K562 (cell line): Measurements from ENCODE around the gene ERLIN1. TPM values are rescaled to one million over a fixed set of nuclear protein-coding genes. Genes with fewer than 3 reads are reported as not detected.

ENCODE experiments used
- BRD4 ChIP-seq: fragments of 200-600 bp; sonication (generic); IDR thresholded peaks from 2 replicates; pipeline ENCODE4 v1.6.1; 2017; ENCODE audit warnings: inconsistent platforms
- CBFA2T3 ChIP-seq: fragments of 450-650 bp; IDR thresholded peaks from 2 replicates; pipeline ENCODE4 v1.6.1; 2017
- CREM ChIP-seq: IDR thresholded peaks from 2 replicates; pipeline ENCODE4 v1.6.1; 2014; ENCODE audit warnings: antibody characterized with exemption, low read depth
- FOXJ3 ChIP-seq: sonication (generic); formaldehyde crosslinking; IDR thresholded peaks from 2 replicates; pipeline ENCODE4 v1.4.0; 2020; ENCODE audit warnings: mild to moderate bottlenecking, missing genetic modification reagents
- GATAD2A ChIP-seq: fragments of 450-650 bp; IDR thresholded peaks from 2 replicates; pipeline ENCODE4 v1.6.1; 2017
- HEY1 ChIP-seq: fragments of 250-450 bp; sonication (Bioruptor Pico); IDR thresholded peaks from 2 replicates; pipeline ENCODE4 v1.5.0; 2020; ENCODE audit warnings: mild to moderate bottlenecking, moderate library complexity, borderline replicate concordance
- HLTF ChIP-seq: fragments of 450-650 bp; IDR thresholded peaks from 2 replicates; pipeline ENCODE4 v1.6.1; 2016
- JUND ChIP-seq, 2 experiments: IDR thresholded peaks; 2 replicates in 1 of 2; 3 replicates in 1 of 2; pipeline ENCODE4 v1.6.1; 2011; ENCODE audit warnings: borderline replicate concordance in 2 of 2, low read depth in 2 of 2, low read length in 2 of 2, improper control_type of control experiment in 1 of 2, missing biosample characterization in 1 of 2, missing genetic modification characterization in 1 of 2, missing genetic modification reagents in 1 of 2
- MIER1 ChIP-seq: fragments of 450-650 bp; IDR thresholded peaks from 2 replicates; pipeline ENCODE4 v1.6.1; 2016; ENCODE audit warnings: antibody characterized with exemption, mild to moderate bottlenecking, low read depth
- NFATC3 ChIP-seq: fragments of 450-650 bp; IDR thresholded peaks from 2 replicates; pipeline ENCODE4 v1.6.1; 2017; ENCODE audit warnings: mild to moderate bottlenecking
- NFXL1 ChIP-seq: fragments of 450-650 bp; formaldehyde crosslinking; IDR thresholded peaks from 2 replicates; pipeline ENCODE4 v1.4.0; 2021; ENCODE audit warnings: mild to moderate bottlenecking
- PRDM10 ChIP-seq: fragments of 450-650 bp; IDR thresholded peaks from 2 replicates; pipeline ENCODE4 v1.6.1; 2018; ENCODE audit not compliant: partially characterized antibody
- PREB ChIP-seq: sonication (generic); formaldehyde crosslinking; IDR thresholded peaks from 2 replicates; pipeline ENCODE4 v1.8.1; 2023; ENCODE audit warnings: mild to moderate bottlenecking, missing genetic modification reagents
- PTRF ChIP-seq: fragments of 450-650 bp; IDR thresholded peaks from 2 replicates; pipeline ENCODE4 v1.6.1; 2016; ENCODE audit warnings: mild to moderate bottlenecking, missing genetic modification characterization, missing compliant biosample characterization
- RCOR1 ChIP-seq, 2 experiments: IDR thresholded peaks; 2 replicates each; pipeline ENCODE4 v1.6.1; 2012; ENCODE audit warnings: low read depth in 2 of 2, low read length in 2 of 2, borderline replicate concordance in 1 of 2, improper control_type of control experiment in 1 of 2
- SETDB1 ChIP-seq: IDR thresholded peaks from one replicate; pipeline ENCODE4 v1.6.1; 2012; ENCODE audit warnings: low read length, control low read depth, inconsistent platforms
- SREBF1 ChIP-seq: fragments of 150-350 bp; IDR thresholded peaks from 2 replicates; pipeline ENCODE4 v1.6.1; 2014; ENCODE audit warnings: antibody characterized with exemption, low read depth, low read length, borderline replicate concordance
- STAT5A ChIP-seq: IDR thresholded peaks from 2 replicates; pipeline ENCODE4 v1.6.1; 2012; ENCODE audit warnings: low read length, inconsistent platforms, borderline replicate concordance
- USF2 ChIP-seq: sonication (generic); formaldehyde crosslinking; IDR thresholded peaks from 2 replicates; pipeline ENCODE4 v1.5.0; 2020; ENCODE audit warnings: missing genetic modification reagents
- ZFP36 ChIP-seq: fragments of 150-350 bp; IDR thresholded peaks from 2 replicates; pipeline ENCODE4 v1.6.1; 2018; ENCODE audit warnings: low read length, low read depth; ENCODE audit not compliant: partially characterized antibody
- ZNF174 ChIP-seq: fragments of 250-450 bp; sonication (Bioruptor Pico); IDR thresholded peaks from 2 replicates; pipeline ENCODE4 v1.4.0; 2020; ENCODE audit warnings: mild to moderate bottlenecking
- ZSCAN32 ChIP-seq: fragments of 450-650 bp; formaldehyde crosslinking; IDR thresholded peaks from 2 replicates; pipeline ENCODE4 v1.4.0; 2020; ENCODE audit warnings: mild to moderate bottlenecking, moderate library complexity
- polyA plus RNA-seq, 8 experiments: library from polyadenylated mRNA; depleted of rRNA in 4 of 8; stranded (reverse) in 5 of 8; unstranded in 3 of 8; fragments of >200 nt; fragmentation: Nextera tagmentation in 2 of 8; fragmentation: Illumina TruSeq in 1 of 8; extraction: Ambion mirVana in 2 of 8; extraction: Trizol in 1 of 8; gene quantifications; 2 replicates each; pipeline versions ENCODE4 v1.2.1 to v1.2.3, GENCODE V29; 2011 to 2014; ENCODE audit warnings: inconsistent platforms in 1 of 8, missing spikeins in 1 of 8
- total RNA-seq, 7 experiments: library from RNA; depleted of rRNA in 6 of 7; stranded (reverse); fragments of >200 nt in 6 of 7; fragmentation: Illumina TruSeq in 2 of 7; extraction: Trizol in 2 of 7; gene quantifications; 2 replicates each; pipeline versions ENCODE4 v1.2.1 to v1.2.3, GENCODE V29; 2011 to 2021; ENCODE audit warnings: low replicate concordance in 1 of 7
- TF ChIP-seq, protein P1 (sequence below): fragments of 250-450 bp; sonication (Bioruptor Pico); IDR thresholded peaks from 2 replicates; pipeline ENCODE4 v1.8.0; 2021; ENCODE audit warnings: mild to moderate bottlenecking, moderate library complexity

ERLIN1 gene
- total and polyA plus RNA-seq, 9 of the 15 experiments (the other 6 are each of a cell fraction or from before 2014, with no cell fraction given) = 9.8 to 26.8 (median 15.5) TPM

DNA sequence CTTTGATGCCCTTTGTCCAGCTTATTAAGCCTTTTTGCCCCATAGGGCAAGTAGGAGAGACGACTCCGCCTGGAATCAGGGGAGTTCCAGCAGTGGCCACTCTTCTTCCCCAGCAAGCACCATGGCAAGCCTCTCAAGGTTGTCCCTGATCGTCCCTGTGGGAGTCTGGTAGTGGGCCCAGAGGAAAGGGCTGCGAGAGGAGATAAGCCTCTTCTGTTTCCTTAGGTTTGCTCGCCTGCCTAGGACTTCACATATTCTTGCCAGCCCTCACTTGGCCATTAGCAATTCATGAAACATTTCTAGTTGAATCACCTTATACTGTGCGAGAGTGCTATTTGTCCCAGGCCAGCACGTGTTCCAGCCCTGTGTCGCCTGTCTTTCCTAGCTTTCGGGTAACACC, 56.4 kb downstream of the ERLIN1 start (continued):
- TF ChIP-seq NFATC3 = no peak
- no peak for TF ChIP-seq SREBF1
- no peak for TF ChIP-seq NFXL1
- TF ChIP-seq CREM = no peak
- no peak for TF ChIP-seq ZSCAN32
- TF ChIP-seq PTRF (tag) = no peak
- no peak for TF ChIP-seq JUND (IDR thresholded peaks at IDR 0.05; ENCODE audit: borderline replicate concordance, low read depth, low read length)
- no peak for TF ChIP-seq JUND (tag; IDR thresholded peaks at IDR 0.05; ENCODE audit: borderline replicate concordance, low read depth, low read length)
- TF ChIP-seq CBFA2T3 = peak; percentile 61
- no peak for TF ChIP-seq HLTF
- no peak for TF ChIP-seq PREB
- TF ChIP-seq BRD4 = no peak
- TF ChIP-seq MIER1 = no peak
- TF ChIP-seq PRDM10 = peak; percentile 85
- TF ChIP-seq GATAD2A = no peak
- TF ChIP-seq SETDB1 = no peak
- no peak for TF ChIP-seq STAT5A
- TF ChIP-seq HEY1 (CRISPR knock-in tag) = no peak
- TF ChIP-seq RCOR1 (IDR thresholded peaks at IDR 0.05; ENCODE audit: borderline replicate concordance in 1 of 2, low read depth in 2 of 2, low read length in 2 of 2) = no peak
- peak; percentile 49 for TF ChIP-seq USF2 (CRISPR knock-in tag)
- TF ChIP-seq ZFP36 = no peak
- TF ChIP-seq ZNF174 = no peak
- no peak for TF ChIP-seq FOXJ3 (CRISPR knock-in tag)
- TF ChIP-seq, protein P1, sequence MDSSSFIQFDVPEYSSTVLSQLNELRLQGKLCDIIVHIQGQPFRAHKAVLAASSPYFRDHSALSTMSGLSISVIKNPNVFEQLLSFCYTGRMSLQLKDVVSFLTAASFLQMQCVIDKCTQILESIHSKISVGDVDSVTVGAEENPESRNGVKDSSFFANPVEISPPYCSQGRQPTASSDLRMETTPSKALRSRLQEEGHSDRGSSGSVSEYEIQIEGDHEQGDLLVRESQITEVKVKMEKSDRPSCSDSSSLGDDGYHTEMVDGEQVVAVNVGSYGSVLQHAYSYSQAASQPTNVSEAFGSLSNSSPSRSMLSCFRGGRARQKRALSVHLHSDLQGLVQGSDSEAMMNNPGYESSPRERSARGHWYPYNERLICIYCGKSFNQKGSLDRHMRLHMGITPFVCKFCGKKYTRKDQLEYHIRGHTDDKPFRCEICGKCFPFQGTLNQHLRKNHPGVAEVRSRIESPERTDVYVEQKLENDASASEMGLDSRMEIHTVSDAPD (CRISPR knock-in tag) = no peak
